ENCODE results near the gene ULK4.

DNA sequence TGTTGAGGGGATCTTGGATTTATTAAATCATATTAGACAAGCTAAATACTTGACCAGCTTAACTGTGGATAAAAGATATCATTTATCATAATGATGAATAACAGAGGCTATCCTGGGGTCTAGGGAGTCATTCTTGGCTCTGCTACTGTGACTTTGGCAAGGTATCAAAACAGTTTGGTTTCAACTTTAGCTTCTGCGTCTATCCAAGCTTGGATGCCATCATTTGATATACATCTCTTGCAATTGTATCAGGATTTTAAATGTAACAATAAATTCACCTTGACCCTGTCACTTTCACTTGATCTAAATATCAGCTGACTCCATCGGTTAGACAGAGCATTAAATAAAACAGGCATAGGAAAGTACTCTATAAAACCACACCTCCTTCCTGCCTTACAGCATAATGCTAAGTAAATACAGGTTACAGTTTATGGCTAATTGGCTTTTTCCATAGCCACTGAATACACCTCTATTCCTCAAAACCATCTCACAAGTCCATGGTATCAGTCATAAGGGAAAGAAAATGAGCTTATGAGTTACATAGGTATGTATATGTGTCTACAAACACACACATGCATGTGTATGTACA lies 499.7 kb downstream of the ULK4 start:
- no peak for TF ChIP-seq POLR2A (IDR thresholded peaks at IDR 0.05)
- TF ChIP-seq, protein P1, sequence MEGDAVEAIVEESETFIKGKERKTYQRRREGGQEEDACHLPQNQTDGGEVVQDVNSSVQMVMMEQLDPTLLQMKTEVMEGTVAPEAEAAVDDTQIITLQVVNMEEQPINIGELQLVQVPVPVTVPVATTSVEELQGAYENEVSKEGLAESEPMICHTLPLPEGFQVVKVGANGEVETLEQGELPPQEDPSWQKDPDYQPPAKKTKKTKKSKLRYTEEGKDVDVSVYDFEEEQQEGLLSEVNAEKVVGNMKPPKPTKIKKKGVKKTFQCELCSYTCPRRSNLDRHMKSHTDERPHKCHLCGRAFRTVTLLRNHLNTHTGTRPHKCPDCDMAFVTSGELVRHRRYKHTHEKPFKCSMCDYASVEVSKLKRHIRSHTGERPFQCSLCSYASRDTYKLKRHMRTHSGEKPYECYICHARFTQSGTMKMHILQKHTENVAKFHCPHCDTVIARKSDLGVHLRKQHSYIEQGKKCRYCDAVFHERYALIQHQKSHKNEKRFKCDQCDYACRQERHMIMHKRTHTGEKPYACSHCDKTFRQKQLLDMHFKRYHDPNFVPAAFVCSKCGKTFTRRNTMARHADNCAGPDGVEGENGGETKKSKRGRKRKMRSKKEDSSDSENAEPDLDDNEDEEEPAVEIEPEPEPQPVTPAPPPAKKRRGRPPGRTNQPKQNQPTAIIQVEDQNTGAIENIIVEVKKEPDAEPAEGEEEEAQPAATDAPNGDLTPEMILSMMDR (IDR thresholded peaks at IDR 0.05), result no peak
